Ovary (tissue), 1 donor: ENCODE results near the gene PDE5A.
"Not testable (repeated sequence)": the region's sequence is repeated elsewhere in the genome, so short reads cannot be mapped to it uniquely, and the experiment has no call there.

Experiments
- EP300 ChIP-seq: sonication (generic); formaldehyde crosslinking; IDR thresholded peaks from one replicate; pipeline ENCODE4 v1.6.1; 2017; ENCODE audit warnings: antibody characterized with exemption
- POLR2A ChIP-seq: fragments of 450-650 bp; IDR thresholded peaks from one replicate; pipeline ENCODE4 v1.6.1; 2017; ENCODE audit warnings: antibody characterized with exemption, mild to moderate bottlenecking, moderate library complexity

GRCh38 chr4:119470737-119471063 lies 157.9 kb downstream of the PDE5A start:
- TF ChIP-seq EP300, POLR2A: not testable (repeated sequence)
